CD4-positive, alpha-beta T cell treated with Interleukin-12 subunit alpha and Interleukin-12 subunit beta, for 1 hour (primary cell): Measurements from ENCODE around the gene RNF44.
"Not testable (repeated sequence)": the region's sequence is repeated elsewhere in the genome, so short reads cannot be mapped to it uniquely, and the experiment has no call there.

ENCODE experiments used
- DNase-seq: peaks from one replicate; pipeline ENCODE4 v3.0.0-alpha.2; 2020

The RNF44 gene

GRCh38 chr5:176550937-176551336 lies 13.7 kb upstream of the RNF44 start:
- DNase-seq = not testable (repeated sequence)

- no peak for DNase-seq
Measured at GRCh38 chr5:176550275-176550831, 13.2 kb upstream of the RNF44 start.

- no peak for DNase-seq
Measured at GRCh38 chr5:176549871-176550270, 12.7 kb upstream of the RNF44 start.

GRCh38 chr5:176548967-176549444 lies 11.8 kb upstream of the RNF44 start, which contains the start of gene CDHR2:
CDHR2 (plus strand) TSS chr5:176549342; CDS start chr5:176565353, 16,011 bp downstream.
- DNase-seq = no peak

GRCh38 chr5:176547802-176548201 lies 10.6 kb upstream of the RNF44 start:
- peak; percentile 42 for DNase-seq

GRCh38 chr5:176545737-176546509 lies 8.7 kb upstream of the RNF44 start:
- no peak for DNase-seq

- no peak for DNase-seq
Measured at GRCh38 chr5:176545388-176545736, 8.2 kb upstream of the RNF44 start.

GRCh38 chr5:176543428-176544182 lies 6.4 kb upstream of the RNF44 start:
- peak; percentile 78 for DNase-seq

- peak; percentile 57 for DNase-seq
Measured at GRCh38 chr5:176542596-176543427, 5.6 kb upstream of the RNF44 start.

- DNase-seq = peak; percentile 79
Measured at GRCh38 chr5:176542135-176542595, 5.0 kb upstream of the RNF44 start.

- DNase-seq = peak; percentile 82
Measured at GRCh38 chr5:176541338-176542134, 4.3 kb upstream of the RNF44 start.

- peak; percentile 53 for DNase-seq
Measured at GRCh38 chr5:176540956-176541337, 3.7 kb upstream of the RNF44 start.

- no peak for DNase-seq
Measured at GRCh38 chr5:176540476-176540899, 3.3 kb upstream of the RNF44 start.

- DNase-seq = no peak
Measured at GRCh38 chr5:176538989-176539384, 1.8 kb upstream of the RNF44 start.

GRCh38 chr5:176538230-176538988 lies 1.2 kb upstream of the RNF44 start:
- DNase-seq = no peak

- peak; percentile 99 for DNase-seq
Measured at GRCh38 chr5:176537554-176538229, 490 bp upstream of the RNF44 start.

GRCh38 chr5:176536132-176536901 lies 885 bp downstream of the RNF44 start:
- peak; percentile 85 for DNase-seq

GRCh38 chr5:176535664-176536131 lies 1.5 kb downstream of the RNF44 start:
- no peak for DNase-seq

- peak; percentile 72 for DNase-seq
Measured at GRCh38 chr5:176535101-176535663, 2.0 kb downstream of the RNF44 start.
